Measurements from ENCODE around the gene HOXA3.

- TF ChIP-seq, protein P1, sequence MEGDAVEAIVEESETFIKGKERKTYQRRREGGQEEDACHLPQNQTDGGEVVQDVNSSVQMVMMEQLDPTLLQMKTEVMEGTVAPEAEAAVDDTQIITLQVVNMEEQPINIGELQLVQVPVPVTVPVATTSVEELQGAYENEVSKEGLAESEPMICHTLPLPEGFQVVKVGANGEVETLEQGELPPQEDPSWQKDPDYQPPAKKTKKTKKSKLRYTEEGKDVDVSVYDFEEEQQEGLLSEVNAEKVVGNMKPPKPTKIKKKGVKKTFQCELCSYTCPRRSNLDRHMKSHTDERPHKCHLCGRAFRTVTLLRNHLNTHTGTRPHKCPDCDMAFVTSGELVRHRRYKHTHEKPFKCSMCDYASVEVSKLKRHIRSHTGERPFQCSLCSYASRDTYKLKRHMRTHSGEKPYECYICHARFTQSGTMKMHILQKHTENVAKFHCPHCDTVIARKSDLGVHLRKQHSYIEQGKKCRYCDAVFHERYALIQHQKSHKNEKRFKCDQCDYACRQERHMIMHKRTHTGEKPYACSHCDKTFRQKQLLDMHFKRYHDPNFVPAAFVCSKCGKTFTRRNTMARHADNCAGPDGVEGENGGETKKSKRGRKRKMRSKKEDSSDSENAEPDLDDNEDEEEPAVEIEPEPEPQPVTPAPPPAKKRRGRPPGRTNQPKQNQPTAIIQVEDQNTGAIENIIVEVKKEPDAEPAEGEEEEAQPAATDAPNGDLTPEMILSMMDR (conservative IDR thresholded peaks at IDR 0.05 in 1 of 2, IDR thresholded peaks at IDR 0.05 in 1 of 2; ENCODE audit: low read depth in 1 of 2, low read length in 2 of 2): no peak
- no peak for TF ChIP-seq EZH2 (IDR thresholded peaks at IDR 0.05; ENCODE audit: low read length, missing control alignments)
Observed at GRCh38 chr7:27099453-27100370, 52.7 kb downstream of the HOXA3 start.

Data from fibroblast of lung (primary cell).